CD8-positive, alpha-beta memory T cell (primary cell): Measurements from ENCODE around the gene BCKDHB. TPM values are rescaled to one million over a fixed set of nuclear protein-coding genes. Genes with fewer than 3 reads are reported as not detected.

ENCODE experiments used
- CTCF ChIA-PET: fragments of 350-600 bp; sonication (Branson Sonifier 250); formaldehyde crosslinking; loops from one replicate; lab custom pipeline; 2021; ENCODE audit warnings: antibody characterized with exemption; lab: Charles Lee
- POLR2A ChIA-PET: fragments of 350-600 bp; sonication (Branson Sonifier 250); formaldehyde crosslinking; loops from one replicate; lab custom pipeline; 2021; ENCODE audit warnings: antibody characterized with exemption; lab: Charles Lee
- DNase-seq, 5 donors: peaks; one replicate each; pipeline versions ENCODE4 v3.0.0 to v3.0.0-alpha.2; 2020 to 2022; ENCODE audit warnings: mixed read lengths in 1 of 5
- H3K27ac ChIP-seq: one replicate; pipeline ENCODE4 v1.7.0; 2013; ENCODE audit warnings: low read depth, mild to moderate bottlenecking, low read length, moderate library complexity
- H3K27me3 ChIP-seq: 2 replicates; pipeline ENCODE4 v1.7.0; 2013; ENCODE audit warnings: low read length, mild to moderate bottlenecking; ENCODE audit not compliant: insufficient read depth, poor library complexity, severe bottlenecking
- H3K36me3 ChIP-seq: 2 replicates; pipeline ENCODE4 v1.7.0; 2013; ENCODE audit warnings: mild to moderate bottlenecking, low read length, moderate library complexity; ENCODE audit not compliant: insufficient read depth
- H3K4me1 ChIP-seq: 2 replicates; pipeline ENCODE4 v1.7.0; 2013; ENCODE audit warnings: mild to moderate bottlenecking, low read length, moderate library complexity; ENCODE audit not compliant: insufficient read depth
- H3K4me3 ChIP-seq: 2 replicates; pipeline ENCODE4 v1.7.0; 2013; ENCODE audit warnings: mild to moderate bottlenecking, low read length
- H3K9me3 ChIP-seq: 2 replicates; pipeline ENCODE4 v1.7.0; 2013; ENCODE audit warnings: mild to moderate bottlenecking, low read length
- H3K27ac Mint-ChIP-seq, 8 donors: one replicate each; pipeline ENCODE4 v1.8.0; 2020 to 2021; ENCODE audit warnings: mixed read lengths in 8 of 8, mild to moderate bottlenecking in 6 of 8, inconsistent platforms in 3 of 8, moderate library complexity in 3 of 8
- H3K27me3 Mint-ChIP-seq, 2 donors: one replicate each; pipeline ENCODE4 v1.8.0; 2020 to 2021; ENCODE audit warnings: mixed read lengths in 2 of 2, mild to moderate bottlenecking in 1 of 2, moderate library complexity in 1 of 2
- H3K36me3 Mint-ChIP-seq, 3 donors: one replicate each; pipeline ENCODE4 v1.8.0; 2020 to 2021; ENCODE audit warnings: mixed read lengths in 3 of 3, inconsistent platforms in 1 of 3, mild to moderate bottlenecking in 1 of 3
- H3K4me1 Mint-ChIP-seq, 3 donors: one replicate each; pipeline ENCODE4 v1.8.0; 2020 to 2021; ENCODE audit warnings: mixed read lengths in 3 of 3, inconsistent platforms in 1 of 3, mild to moderate bottlenecking in 1 of 3
- H3K4me3 Mint-ChIP-seq, 7 donors: one replicate each; pipeline ENCODE4 v1.8.0; 2020 to 2021; ENCODE audit warnings: mixed read lengths in 7 of 7, mild to moderate bottlenecking in 6 of 7, moderate library complexity in 4 of 7, inconsistent platforms in 2 of 7
- H3K9me3 Mint-ChIP-seq, 5 donors: one replicate each; pipeline ENCODE4 v1.8.0; 2020 to 2022; ENCODE audit warnings: mixed read lengths in 5 of 5, mild to moderate bottlenecking in 3 of 5, moderate library complexity in 2 of 5, inconsistent platforms in 1 of 5
- polyA plus RNA-seq: library from polyadenylated mRNA; unstranded; fragments of 300-500 nt; fragmentation: Illumina TruSeq; gene quantifications from one replicate; pipeline ENCODE4 v1.2.3, GENCODE V29; 2021
- total RNA-seq, 2 experiments: library from RNA; stranded (reverse); gene quantifications; one replicate each; pipeline ENCODE4 v1.2.3, GENCODE V29; 2021

Gene BCKDHB
- total and polyA plus RNA-seq, 3 experiments from 2014 or later = 14.4 to 19.8 (median 15.0) TPM

DNA sequence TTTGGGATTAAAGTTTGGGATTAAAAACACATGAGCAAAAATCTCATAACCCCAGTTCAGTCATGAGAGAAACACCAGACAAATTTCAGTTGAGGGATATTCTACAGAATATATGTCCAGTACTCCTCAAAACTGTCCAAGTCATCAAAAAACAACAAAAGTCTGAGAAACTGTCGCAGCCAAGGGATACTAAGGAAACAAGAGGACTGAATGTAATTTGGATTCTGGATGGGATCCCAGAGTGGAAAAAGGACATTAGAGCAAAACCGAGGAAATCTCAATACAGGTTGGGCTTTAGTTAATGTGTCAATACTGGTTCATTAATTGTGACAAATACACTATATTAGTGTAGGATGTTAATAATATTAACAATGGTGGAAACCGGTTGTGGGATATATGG, 219.3 kb downstream of the BCKDHB start:
- H3K27me3 ChIP-seq = no peaks in the 10 kb centered on the region
- ChIA-PET CTCF (no interaction called here), POLR2A (no interaction called here)
- Mint-ChIP-seq H3K4me1 (no peaks in the 10 kb centered on the region), H3K36me3 (peaks cover 0 to 6% (median 3%) of the 10 kb centered on the region in 3 donors), H3K4me3 (no peak overlapping the region), H3K9me3 (no peaks in the 10 kb centered on the region), H3K27ac (no peak overlapping the region), H3K27me3 (no peaks in the 10 kb centered on the region)
- no peak overlapping the region for H3K4me3 ChIP-seq
- no peaks in the 10 kb centered on the region for H3K4me1 ChIP-seq
- H3K27ac ChIP-seq = no peak overlapping the region
- no peak for DNase-seq
- H3K9me3 ChIP-seq = no peaks in the 10 kb centered on the region
- H3K36me3 ChIP-seq = no peaks in the 10 kb centered on the region

- Histone ChIP-seq H3K27ac (no peak overlapping the region), H3K9me3 (no peaks in the 10 kb centered on the region), H3K27me3 (no peaks in the 10 kb centered on the region), H3K4me1 (no peaks in the 10 kb centered on the region), H3K36me3 (no peaks in the 10 kb centered on the region), H3K4me3 (no peak overlapping the region)
- CTCF ChIA-PET = no interaction called here
- no peak overlapping the region for H3K4me3 Mint-ChIP-seq
- H3K27me3 Mint-ChIP-seq = no peaks in the 10 kb centered on the region
- DNase-seq = no peak
- POLR2A ChIA-PET = no interaction called here
- H3K27ac Mint-ChIP-seq = no peak overlapping the region
- no peaks in the 10 kb centered on the region for H3K4me1 Mint-ChIP-seq
- H3K9me3 Mint-ChIP-seq = no peaks in the 10 kb centered on the region
- H3K36me3 Mint-ChIP-seq = peaks cover 0 to 5% (median 3%) of the 10 kb centered on the region in 3 donors
These were observed 222.2 kb downstream of the BCKDHB start for GRCh38 chr6:80328652-80329051.

DNA sequence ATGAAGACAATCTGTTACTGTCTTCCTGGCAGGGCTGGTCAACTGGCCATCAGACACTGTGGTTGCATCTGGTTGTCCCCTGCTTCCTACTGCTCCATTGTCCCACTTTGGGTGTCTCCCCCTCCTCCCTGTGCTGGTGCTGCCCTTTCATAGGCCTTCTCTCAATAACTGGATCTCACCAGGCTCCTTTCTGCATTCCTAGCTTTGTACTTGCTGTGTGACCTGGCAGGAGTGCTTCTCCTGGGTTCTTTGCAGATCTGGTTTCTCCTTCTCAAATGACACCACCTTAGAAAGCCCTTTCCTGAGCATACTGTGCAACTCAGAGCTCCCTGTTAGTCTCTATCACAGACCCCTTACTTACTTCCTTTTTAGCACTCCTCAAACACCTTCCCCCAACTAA, 223.0 kb downstream of the BCKDHB start:
- ChIA-PET POLR2A (no interaction called here), CTCF (no interaction called here)
- no peaks in the 10 kb centered on the region for H3K4me1 Mint-ChIP-seq
- H3K4me3 Mint-ChIP-seq = no peak overlapping the region
- peaks cover 0 to 5% (median 3%) of the 10 kb centered on the region in 3 donors for H3K36me3 Mint-ChIP-seq
- no peaks in the 10 kb centered on the region for H3K9me3 Mint-ChIP-seq
- H3K27me3 ChIP-seq = no peaks in the 10 kb centered on the region
- H3K4me3 ChIP-seq = no peak overlapping the region
- no peaks in the 10 kb centered on the region for H3K9me3 ChIP-seq
- no peak overlapping the region for H3K27ac ChIP-seq
- H3K36me3 ChIP-seq = no peaks in the 10 kb centered on the region
- no peak overlapping the region for H3K27ac Mint-ChIP-seq
- no peaks in the 10 kb centered on the region for H3K27me3 Mint-ChIP-seq
- DNase-seq = no peak
- H3K4me1 ChIP-seq = no peaks in the 10 kb centered on the region

- Histone ChIP-seq H3K36me3 (no peaks in the 10 kb centered on the region), H3K4me1 (no peaks in the 10 kb centered on the region), H3K27ac (no peak overlapping the region), H3K27me3 (no peaks in the 10 kb centered on the region), H3K9me3 (no peaks in the 10 kb centered on the region), H3K4me3 (no peak overlapping the region)
- no peaks in the 10 kb centered on the region for H3K4me1 Mint-ChIP-seq
- ChIA-PET CTCF (no interaction called here), POLR2A (no interaction called here)
- no peak overlapping the region for H3K4me3 Mint-ChIP-seq
- no peak for DNase-seq
- H3K27ac Mint-ChIP-seq = no peak overlapping the region
- H3K9me3 Mint-ChIP-seq = no peaks in the 10 kb centered on the region
- H3K36me3 Mint-ChIP-seq = peaks cover 0 to 5% (median 3%) of the 10 kb centered on the region in 3 donors
- no peaks in the 10 kb centered on the region for H3K27me3 Mint-ChIP-seq
These were observed 224.5 kb downstream of the BCKDHB start for GRCh38 chr6:80330961-80331360.

- Mint-ChIP-seq H3K4me3 (no peak overlapping the region), H3K27me3 (no peaks in the 10 kb centered on the region), H3K4me1 (no peaks in the 10 kb centered on the region), H3K27ac (no peak overlapping the region), H3K36me3 (peaks cover 0 to 2% (median 2%) of the 10 kb centered on the region in 3 donors), H3K9me3 (no peaks in the 10 kb centered on the region)
- POLR2A ChIA-PET = no interaction called here
- DNase-seq = no peak
- H3K27me3 ChIP-seq = no peaks in the 10 kb centered on the region
- H3K36me3 ChIP-seq = no peaks in the 10 kb centered on the region
- H3K4me3 ChIP-seq = no peak overlapping the region
- H3K4me1 ChIP-seq = no peaks in the 10 kb centered on the region
- CTCF ChIA-PET = no interaction called here
- H3K27ac ChIP-seq = no peak overlapping the region
- H3K9me3 ChIP-seq = no peaks in the 10 kb centered on the region
These were observed 225.1 kb downstream of the BCKDHB start for GRCh38 chr6:80331522-80331921.

- Histone ChIP-seq H3K4me3 (no peak overlapping the region), H3K36me3 (no peaks in the 10 kb centered on the region), H3K9me3 (no peaks in the 10 kb centered on the region), H3K27me3 (no peaks in the 10 kb centered on the region), H3K4me1 (no peaks in the 10 kb centered on the region), H3K27ac (no peak overlapping the region)
- H3K36me3 Mint-ChIP-seq = no peaks in the 10 kb centered on the region
- H3K27me3 Mint-ChIP-seq = no peaks in the 10 kb centered on the region
- DNase-seq = no peak
- H3K4me1 Mint-ChIP-seq = no peaks in the 10 kb centered on the region
- ChIA-PET POLR2A (no interaction called here), CTCF (no interaction called here)
- no peaks in the 10 kb centered on the region for H3K9me3 Mint-ChIP-seq
- no peak overlapping the region for H3K4me3 Mint-ChIP-seq
- H3K27ac Mint-ChIP-seq = no peak overlapping the region
These were observed 225.5 kb downstream of the BCKDHB start for GRCh38 chr6:80331974-80332373.

DNA sequence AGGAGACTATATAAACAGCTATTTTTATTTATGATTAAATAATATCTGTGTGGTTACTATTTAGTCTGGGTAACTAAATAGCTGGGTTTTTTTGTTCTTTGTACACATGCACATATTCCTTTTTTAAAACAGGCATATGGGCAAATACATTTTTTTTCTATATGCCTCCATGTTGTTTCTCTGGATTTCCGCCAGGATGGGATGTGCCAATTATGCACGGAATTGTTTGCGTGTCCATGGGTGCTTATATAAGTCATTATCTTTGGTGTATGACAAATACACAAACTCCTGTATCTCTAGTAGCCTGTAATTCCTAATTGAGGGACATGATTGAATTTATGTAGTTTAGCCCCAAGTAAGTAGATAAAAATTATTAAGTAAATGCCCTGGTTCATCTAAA, 226.9 kb downstream of the BCKDHB start:
- POLR2A ChIA-PET = no interaction called here
- CTCF ChIA-PET = no interaction called here
- H3K9me3 ChIP-seq = no peaks in the 10 kb centered on the region
- H3K4me3 Mint-ChIP-seq = no peak overlapping the region
- no peaks in the 10 kb centered on the region for H3K27me3 ChIP-seq
- H3K27ac Mint-ChIP-seq = no peak overlapping the region
- no peak overlapping the region for H3K4me3 ChIP-seq
- no peak overlapping the region for H3K27ac ChIP-seq
- no peaks in the 10 kb centered on the region for H3K4me1 ChIP-seq
- H3K4me1 Mint-ChIP-seq = peaks cover 0 to 2% (median 0%) of the 10 kb centered on the region in 3 donors
- H3K36me3 Mint-ChIP-seq = no peaks in the 10 kb centered on the region
- DNase-seq = no peak
- H3K27me3 Mint-ChIP-seq = no peaks in the 10 kb centered on the region
- no peaks in the 10 kb centered on the region for H3K9me3 Mint-ChIP-seq
- no peaks in the 10 kb centered on the region for H3K36me3 ChIP-seq

GRCh38 chr6:80335121-80335531, 228.7 kb downstream of the BCKDHB start:
- H3K36me3 Mint-ChIP-seq = no peaks in the 10 kb centered on the region
- DNase-seq = no peak
- peaks cover 0 to 2% (median 0%) of the 10 kb centered on the region in 3 donors for H3K4me1 Mint-ChIP-seq
- Histone ChIP-seq H3K4me3 (no peak overlapping the region), H3K36me3 (no peaks in the 10 kb centered on the region), H3K27me3 (no peaks in the 10 kb centered on the region), H3K9me3 (no peaks in the 10 kb centered on the region), H3K27ac (no peak overlapping the region), H3K4me1 (no peaks in the 10 kb centered on the region)
- no peak overlapping the region for H3K27ac Mint-ChIP-seq
- POLR2A ChIA-PET = no interaction called here
- H3K9me3 Mint-ChIP-seq = no peaks in the 10 kb centered on the region
- no peak overlapping the region for H3K4me3 Mint-ChIP-seq
- H3K27me3 Mint-ChIP-seq = no peaks in the 10 kb centered on the region
- CTCF ChIA-PET = interaction anchor here (1.1 kb wide), 1 partner anchor 1418 kb away, joined by 3 read pairs; no protein-coding TSS in a partner anchor

- Mint-ChIP-seq H3K27ac (no peak overlapping the region), H3K4me3 (no peak overlapping the region), H3K27me3 (no peaks in the 10 kb centered on the region), H3K4me1 (peaks cover 0 to 2% (median 0%) of the 10 kb centered on the region in 3 donors), H3K36me3 (no peaks in the 10 kb centered on the region), H3K9me3 (no peaks in the 10 kb centered on the region)
- CTCF ChIA-PET = no interaction called here
- no peak overlapping the region for H3K27ac ChIP-seq
- no peak for DNase-seq
- H3K4me1 ChIP-seq = no peaks in the 10 kb centered on the region
- no peak overlapping the region for H3K4me3 ChIP-seq
- no peaks in the 10 kb centered on the region for H3K27me3 ChIP-seq
- POLR2A ChIA-PET = no interaction called here
- no peaks in the 10 kb centered on the region for H3K36me3 ChIP-seq
- H3K9me3 ChIP-seq = no peaks in the 10 kb centered on the region
These were observed 230.4 kb downstream of the BCKDHB start for GRCh38 chr6:80336911-80337310.
